GM12864 (cell line): ENCODE data around the gene TBL1XR1.
"Not testable (repeated sequence)": the region's sequence is repeated elsewhere in the genome, so short reads cannot be mapped to it uniquely, and the experiment has no call there.

ENCODE experiments used
- DNase-seq: peaks from one replicate; pipeline ENCODE4 v3.0.0-alpha.2; 2011; ENCODE audit warnings: low read depth
- H3K4me3 ChIP-seq: 2 replicates; pipeline ENCODE4 v1.5.1; 2011; ENCODE audit warnings: mild to moderate bottlenecking, low read depth, low read length, control low read depth
- CTCF ChIP-seq: IDR thresholded peaks from 2 replicates; pipeline ENCODE4 v1.5.1; 2011; ENCODE audit warnings: low read depth, mild to moderate bottlenecking, moderate library complexity, low read length, control low read depth, inconsistent platforms; ENCODE audit errors: missing control alignments

The TBL1XR1 gene

GRCh38 chr3:177141899-177142646 lies 55.2 kb downstream of the TBL1XR1 start:
- no peak overlapping the region for H3K4me3 ChIP-seq
- TF ChIP-seq CTCF: no peak
- DNase-seq: no peak

GRCh38 chr3:177141471-177141870 lies 55.8 kb downstream of the TBL1XR1 start:
- no peak overlapping the region for H3K4me3 ChIP-seq
- TF ChIP-seq CTCF: no peak
- no peak for DNase-seq

GRCh38 chr3:177139220-177139619 lies 58.1 kb downstream of the TBL1XR1 start:
- not testable (repeated sequence) for H3K4me3 ChIP-seq

GRCh38 chr3:177137774-177138705 lies 59.2 kb downstream of the TBL1XR1 start:
- DNase-seq: no peak
- H3K4me3 ChIP-seq: no peak overlapping the region
- no peak for TF ChIP-seq CTCF

More at GRCh38 chr3:177139220-177139619, 58.1 kb downstream of the TBL1XR1 start:
- not testable (repeated sequence) for DNase-seq

GRCh38 chr3:177136741-177137140 lies 60.5 kb downstream of the TBL1XR1 start:
- no peak for DNase-seq
- no peak overlapping the region for H3K4me3 ChIP-seq
- TF ChIP-seq CTCF: no peak

GRCh38 chr3:177135841-177136492 lies 61.3 kb downstream of the TBL1XR1 start:
- H3K4me3 ChIP-seq: no peak overlapping the region
- DNase-seq: no peak
- TF ChIP-seq CTCF: no peak

- no peak for DNase-seq
- no peak overlapping the region for H3K4me3 ChIP-seq
- no peak for TF ChIP-seq CTCF
Observed at GRCh38 chr3:177134816-177135210, 62.5 kb downstream of the TBL1XR1 start.
